Tibial nerve (tissue), 3 donors: ENCODE measurements around the gene SLC9A9.

Source experiments
- POLR2A ChIP-seq, 2 donors: fragments of 450-650 bp; IDR thresholded peaks; one replicate each; pipeline ENCODE4 v1.6.1; 2017; ENCODE audit warnings: antibody characterized with exemption in 2 of 2, mild to moderate bottlenecking in 2 of 2, moderate library complexity in 2 of 2
- TF ChIP-seq, protein P1 (sequence below), 5 experiments: fragments of 200-600 bp in 3 of 5; fragments of 450-650 bp in 2 of 5; sonication (generic) in 3 of 5; IDR thresholded peaks; one replicate each; pipeline ENCODE4 v1.5.1; 2016 to 2019; ENCODE audit warnings: antibody characterized with exemption in 5 of 5, mild to moderate bottlenecking in 3 of 5, moderate library complexity in 2 of 5

DNA sequence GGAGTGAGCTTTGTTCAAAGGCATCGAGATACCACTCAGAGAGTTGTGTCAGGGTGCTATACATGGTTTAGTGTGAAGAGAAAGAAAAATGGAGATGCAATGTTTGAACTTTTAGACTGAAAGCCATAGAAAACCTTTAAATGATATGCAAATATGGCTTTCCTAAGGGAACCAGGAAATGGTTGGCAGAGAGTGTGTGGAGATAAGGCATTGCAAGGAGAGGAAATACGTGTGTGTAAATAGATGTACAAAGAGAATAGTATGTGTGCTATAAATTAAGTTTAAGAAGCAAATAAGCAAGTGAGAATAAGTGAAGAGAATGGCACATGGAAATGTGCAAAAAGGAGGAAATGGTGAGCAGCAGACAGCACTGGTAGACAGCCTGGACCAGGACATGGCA, 198.1 kb downstream of the SLC9A9 start:
- TF ChIP-seq, protein P1, sequence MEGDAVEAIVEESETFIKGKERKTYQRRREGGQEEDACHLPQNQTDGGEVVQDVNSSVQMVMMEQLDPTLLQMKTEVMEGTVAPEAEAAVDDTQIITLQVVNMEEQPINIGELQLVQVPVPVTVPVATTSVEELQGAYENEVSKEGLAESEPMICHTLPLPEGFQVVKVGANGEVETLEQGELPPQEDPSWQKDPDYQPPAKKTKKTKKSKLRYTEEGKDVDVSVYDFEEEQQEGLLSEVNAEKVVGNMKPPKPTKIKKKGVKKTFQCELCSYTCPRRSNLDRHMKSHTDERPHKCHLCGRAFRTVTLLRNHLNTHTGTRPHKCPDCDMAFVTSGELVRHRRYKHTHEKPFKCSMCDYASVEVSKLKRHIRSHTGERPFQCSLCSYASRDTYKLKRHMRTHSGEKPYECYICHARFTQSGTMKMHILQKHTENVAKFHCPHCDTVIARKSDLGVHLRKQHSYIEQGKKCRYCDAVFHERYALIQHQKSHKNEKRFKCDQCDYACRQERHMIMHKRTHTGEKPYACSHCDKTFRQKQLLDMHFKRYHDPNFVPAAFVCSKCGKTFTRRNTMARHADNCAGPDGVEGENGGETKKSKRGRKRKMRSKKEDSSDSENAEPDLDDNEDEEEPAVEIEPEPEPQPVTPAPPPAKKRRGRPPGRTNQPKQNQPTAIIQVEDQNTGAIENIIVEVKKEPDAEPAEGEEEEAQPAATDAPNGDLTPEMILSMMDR (IDR thresholded peaks at IDR 0.05): no peak
- TF ChIP-seq POLR2A (IDR thresholded peaks at IDR 0.05): no peak
